OCI-LY1 (cell line): ENCODE data around the gene CLEC7A.

Experiments used
- H2AFZ ChIP-seq: fragments of 200-600 bp; sonication (generic), shearing (Covaris generic); 2 replicates; pipeline ENCODE4 v1.6.0; 2014; ENCODE audit warnings: antibody characterized with exemption, mild to moderate bottlenecking, low read length
- H3F3A ChIP-seq: fragments of 200-600 bp; sonication (generic), shearing (Covaris generic); 2 replicates; pipeline ENCODE4 v1.6.0; 2014; ENCODE audit warnings: mild to moderate bottlenecking, antibody characterized with exemption, low read length, moderate library complexity; ENCODE audit not compliant: insufficient read depth
- H3K27ac ChIP-seq: fragments of 200-600 bp; sonication (generic); 2 replicates; pipeline ENCODE4 v1.5.1; 2014; ENCODE audit warnings: low read length, mixed run types, mild to moderate bottlenecking, low read depth; ENCODE audit not compliant: poor library complexity, severe bottlenecking
- H3K27me3 ChIP-seq: fragments of 200-600 bp; sonication (generic); 2 replicates; pipeline ENCODE4 v1.6.0; 2014; ENCODE audit warnings: antibody characterized with exemption, mild to moderate bottlenecking, low read length, moderate library complexity; ENCODE audit not compliant: insufficient read depth
- H3K36me3 ChIP-seq: fragments of 200-600 bp; sonication (generic); 2 replicates; pipeline ENCODE4 v1.6.1; 2014; ENCODE audit warnings: mild to moderate bottlenecking, antibody characterized with exemption, low read length, moderate library complexity, mixed read lengths; ENCODE audit not compliant: insufficient read depth
- H3K4me1 ChIP-seq: fragments of 200-600 bp; sonication (generic); 2 replicates; pipeline ENCODE4 v1.5.1; 2014; ENCODE audit warnings: mild to moderate bottlenecking, low read length, moderate library complexity; ENCODE audit not compliant: insufficient read depth, severe bottlenecking
- H3K4me2 ChIP-seq: fragments of 200-600 bp; sonication (generic), shearing (Covaris generic); 2 replicates; pipeline ENCODE4 v1.6.1; 2014; ENCODE audit warnings: low read length
- H3K4me3 ChIP-seq: fragments of 200-600 bp; sonication (generic); 2 replicates; pipeline ENCODE4 v1.5.1; 2014; ENCODE audit warnings: low read length, low read depth, mild to moderate bottlenecking, mixed read lengths; ENCODE audit not compliant: poor library complexity, severe bottlenecking
- H3K79me2 ChIP-seq: fragments of 200-600 bp; shearing (Covaris generic); 2 replicates; pipeline ENCODE4 v1.6.1; 2016; ENCODE audit warnings: mixed run types, low read length, mixed read lengths; ENCODE audit not compliant: insufficient read depth
- H3K9ac ChIP-seq: fragments of 200-600 bp; sonication (generic), shearing (Covaris generic); 2 replicates; pipeline ENCODE4 v1.6.1; 2014; ENCODE audit warnings: mild to moderate bottlenecking, low read length, mixed read lengths
- H3K9me2 ChIP-seq: fragments of 200-600 bp; sonication (generic), shearing (Covaris generic); 2 replicates; pipeline ENCODE4 v1.6.1; 2014; ENCODE audit warnings: low read depth, mild to moderate bottlenecking, low read length, mixed read lengths
- H3K9me3 ChIP-seq: fragments of 200-600 bp; shearing (Covaris generic); 2 replicates; pipeline ENCODE4 v1.6.1; 2014; ENCODE audit warnings: low read length, mixed read lengths
- H4K20me1 ChIP-seq: fragments of 200-600 bp; sonication (generic), shearing (Covaris generic); 2 replicates; pipeline ENCODE4 v1.6.0; 2016; ENCODE audit warnings: mild to moderate bottlenecking, low read length; ENCODE audit not compliant: insufficient read depth
- EZH2 ChIP-seq: fragments of 200-600 bp; sonication (generic), shearing (Covaris generic); IDR thresholded peaks from 2 replicates; pipeline ENCODE4 v1.8.0; 2017; ENCODE audit warnings: borderline replicate concordance, mixed run types, mild to moderate bottlenecking, antibody characterized with exemption, low read length, moderate library complexity, mixed read lengths
- TF ChIP-seq, protein P1 (sequence below): fragments of 200-600 bp; sonication (generic), shearing (Covaris generic); IDR thresholded peaks from 2 replicates; pipeline ENCODE4 v1.5.1; 2017; ENCODE audit warnings: mild to moderate bottlenecking, antibody characterized with exemption, low read length, moderate library complexity, mixed read lengths

CLEC7A gene

DNA sequence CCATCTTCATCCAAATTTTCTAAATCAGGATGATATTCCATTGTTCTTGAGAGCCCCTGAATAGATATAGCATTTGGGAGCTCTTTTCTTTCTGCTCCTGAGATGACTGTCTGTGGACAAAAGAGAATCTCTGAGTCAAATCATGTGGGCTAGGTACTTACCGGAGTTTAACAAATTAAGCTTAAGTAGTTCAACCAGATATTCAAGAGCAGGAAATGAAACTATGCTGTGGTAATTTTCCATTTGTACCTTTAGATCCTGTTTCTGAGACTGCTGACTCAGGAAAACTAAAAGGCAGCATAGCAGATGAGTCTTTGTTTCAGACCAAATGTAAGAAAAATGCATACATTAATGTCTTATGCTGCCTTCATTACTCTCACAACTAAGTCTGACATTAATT is at the start of gene CLEC7A:
CLEC7A (minus strand) TSS at position 158 of the 400 bp plus-strand sequence; CDS start at position 41, 117 bp downstream.
- Histone ChIP-seq H2AFZ (no peak within 1 kb of the TSS), H3K4me3 (no peak within 1 kb of the TSS), H3K4me1 (peaks cover 5% of the 10 kb centered on the region), H3K9ac (no peak within 1 kb of the TSS), H3K36me3 (no peaks in the 10 kb centered on the region), H3K9me2 (no peaks in the 10 kb centered on the region), H3K4me2 (no peak within 1 kb of the TSS), H4K20me1 (no peaks in the 10 kb centered on the region), H3K27me3 (no peaks in the 10 kb centered on the region), H3K9me3 (no peaks in the 10 kb centered on the region), H3F3A (no peaks in the 10 kb centered on the region), H3K79me2 (no peaks in the 10 kb centered on the region), H3K27ac (no peak within 1 kb of the TSS)
- TF ChIP-seq, protein P1, sequence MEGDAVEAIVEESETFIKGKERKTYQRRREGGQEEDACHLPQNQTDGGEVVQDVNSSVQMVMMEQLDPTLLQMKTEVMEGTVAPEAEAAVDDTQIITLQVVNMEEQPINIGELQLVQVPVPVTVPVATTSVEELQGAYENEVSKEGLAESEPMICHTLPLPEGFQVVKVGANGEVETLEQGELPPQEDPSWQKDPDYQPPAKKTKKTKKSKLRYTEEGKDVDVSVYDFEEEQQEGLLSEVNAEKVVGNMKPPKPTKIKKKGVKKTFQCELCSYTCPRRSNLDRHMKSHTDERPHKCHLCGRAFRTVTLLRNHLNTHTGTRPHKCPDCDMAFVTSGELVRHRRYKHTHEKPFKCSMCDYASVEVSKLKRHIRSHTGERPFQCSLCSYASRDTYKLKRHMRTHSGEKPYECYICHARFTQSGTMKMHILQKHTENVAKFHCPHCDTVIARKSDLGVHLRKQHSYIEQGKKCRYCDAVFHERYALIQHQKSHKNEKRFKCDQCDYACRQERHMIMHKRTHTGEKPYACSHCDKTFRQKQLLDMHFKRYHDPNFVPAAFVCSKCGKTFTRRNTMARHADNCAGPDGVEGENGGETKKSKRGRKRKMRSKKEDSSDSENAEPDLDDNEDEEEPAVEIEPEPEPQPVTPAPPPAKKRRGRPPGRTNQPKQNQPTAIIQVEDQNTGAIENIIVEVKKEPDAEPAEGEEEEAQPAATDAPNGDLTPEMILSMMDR: no peak
- TF ChIP-seq EZH2: no peak

DNA sequence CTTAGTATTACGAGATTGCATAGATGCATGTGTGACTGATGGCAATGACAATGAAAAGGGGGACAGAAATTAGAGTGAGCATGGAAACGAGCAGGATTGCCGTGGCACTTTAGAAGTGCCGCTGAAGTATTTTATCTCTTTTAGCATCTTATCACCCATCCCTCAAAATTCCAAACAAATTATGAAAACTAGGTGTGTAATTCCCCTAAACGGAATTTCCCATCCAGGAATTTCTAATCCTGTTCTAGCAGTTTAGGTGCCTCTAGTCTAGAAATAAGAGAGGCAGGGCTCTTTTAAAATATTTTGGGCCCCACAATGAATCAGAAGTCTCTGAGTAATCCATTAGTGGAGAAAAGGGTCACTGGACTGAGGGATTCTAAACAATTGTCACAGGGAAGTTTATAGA is 49.8 kb upstream of the CLEC7A start:
- Histone ChIP-seq H4K20me1 (no peaks in the 10 kb centered on the region), H3K4me3 (no peak overlapping the region), H2AFZ (no peak overlapping the region), H3K79me2 (no peaks in the 10 kb centered on the region), H3K4me1 (no peaks in the 10 kb centered on the region), H3K27me3 (0 out of 2 replicates have a peak, but pooled peaks cover 4% of the 10 kb centered on the region), H3K36me3 (no peaks in the 10 kb centered on the region), H3K4me2 (no peak overlapping the region), H3F3A (no peaks in the 10 kb centered on the region), H3K9me2 (no peaks in the 10 kb centered on the region), H3K27ac (no peak overlapping the region), H3K9me3 (no peaks in the 10 kb centered on the region), H3K9ac (no peak overlapping the region)
- TF ChIP-seq, protein P1: no peak
- TF ChIP-seq EZH2: no peak

DNA sequence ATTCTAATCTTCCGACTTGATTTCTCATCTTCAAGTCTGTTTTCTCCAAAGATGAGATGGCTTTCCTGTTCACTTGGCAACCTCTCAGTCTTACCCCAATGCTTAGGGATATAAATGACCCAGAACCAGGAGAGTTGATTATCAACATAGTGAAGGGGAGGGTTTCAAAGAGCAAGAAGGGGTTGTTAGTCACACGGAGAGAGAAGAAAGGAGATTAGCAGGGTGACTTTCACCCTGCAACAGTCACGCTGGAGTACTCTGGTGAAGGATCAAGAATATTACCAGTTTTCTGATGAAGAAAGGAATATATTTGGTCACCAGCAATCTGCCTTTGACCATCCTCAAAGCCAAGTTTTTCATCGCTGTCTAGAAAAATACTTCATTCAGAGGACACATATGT is 48.8 kb upstream of the CLEC7A start, which contains the start of gene TMEM52B:
TMEM52B (plus strand) TSS at position 212 of the 400 bp plus-strand sequence. CDS start 543 bp downstream, outside the sequence.
- Histone ChIP-seq H3K4me3 (no peak within 1 kb of the TSS), H4K20me1 (no peaks in the 10 kb centered on the region), H3K4me1 (no peaks in the 10 kb centered on the region), H3K36me3 (no peaks in the 10 kb centered on the region), H3K9ac (no peak within 1 kb of the TSS), H3F3A (no peaks in the 10 kb centered on the region), H3K27me3 (no peaks in the 10 kb centered on the region), H2AFZ (no peak within 1 kb of the TSS), H3K27ac (no peak within 1 kb of the TSS), H3K9me3 (no peaks in the 10 kb centered on the region), H3K4me2 (no peak within 1 kb of the TSS), H3K79me2 (no peaks in the 10 kb centered on the region), H3K9me2 (no peaks in the 10 kb centered on the region)
- TF ChIP-seq, protein P1: no peak
- no peak for TF ChIP-seq EZH2
